Measurements from ENCODE around the gene DYNC2H1.

GRCh38 chr11:103322821-103323220 is 213.6 kb downstream of the DYNC2H1 start:
- TF ChIP-seq, protein P1, sequence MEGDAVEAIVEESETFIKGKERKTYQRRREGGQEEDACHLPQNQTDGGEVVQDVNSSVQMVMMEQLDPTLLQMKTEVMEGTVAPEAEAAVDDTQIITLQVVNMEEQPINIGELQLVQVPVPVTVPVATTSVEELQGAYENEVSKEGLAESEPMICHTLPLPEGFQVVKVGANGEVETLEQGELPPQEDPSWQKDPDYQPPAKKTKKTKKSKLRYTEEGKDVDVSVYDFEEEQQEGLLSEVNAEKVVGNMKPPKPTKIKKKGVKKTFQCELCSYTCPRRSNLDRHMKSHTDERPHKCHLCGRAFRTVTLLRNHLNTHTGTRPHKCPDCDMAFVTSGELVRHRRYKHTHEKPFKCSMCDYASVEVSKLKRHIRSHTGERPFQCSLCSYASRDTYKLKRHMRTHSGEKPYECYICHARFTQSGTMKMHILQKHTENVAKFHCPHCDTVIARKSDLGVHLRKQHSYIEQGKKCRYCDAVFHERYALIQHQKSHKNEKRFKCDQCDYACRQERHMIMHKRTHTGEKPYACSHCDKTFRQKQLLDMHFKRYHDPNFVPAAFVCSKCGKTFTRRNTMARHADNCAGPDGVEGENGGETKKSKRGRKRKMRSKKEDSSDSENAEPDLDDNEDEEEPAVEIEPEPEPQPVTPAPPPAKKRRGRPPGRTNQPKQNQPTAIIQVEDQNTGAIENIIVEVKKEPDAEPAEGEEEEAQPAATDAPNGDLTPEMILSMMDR (IDR thresholded peaks at IDR 0.05): no peak
- no peak for TF ChIP-seq EZH2phosphoT487 (IDR thresholded peaks at IDR 0.05)
